DOHH2 (cell line): ENCODE measurements around the gene AQP12A.
"Not testable (repeated sequence)": the region's sequence is repeated elsewhere in the genome, so short reads cannot be mapped to it uniquely, and the experiment has no call there.

ENCODE experiments used
- H3F3A ChIP-seq: fragments of 200-600 bp; sonication (generic), shearing (Covaris generic); 2 replicates; pipeline ENCODE4 v1.6.0; 2016; ENCODE audit warnings: antibody characterized with exemption, mild to moderate bottlenecking; ENCODE audit not compliant: control insufficient read depth, insufficient read depth
- H3K27ac ChIP-seq: fragments of 200-600 bp; sonication (generic); 2 replicates; pipeline ENCODE4 v1.5.1; 2014; ENCODE audit warnings: low read depth, mild to moderate bottlenecking, low read length, moderate library complexity
- H3K27me3 ChIP-seq: fragments of 200-600 bp; sonication (generic); 2 replicates; pipeline ENCODE4 v1.6.1; 2014; ENCODE audit warnings: mild to moderate bottlenecking, low read length, mixed read lengths; ENCODE audit not compliant: control insufficient read depth
- H3K36me3 ChIP-seq: fragments of 200-600 bp; sonication (generic); 2 replicates; pipeline ENCODE4 v1.6.1; 2014; ENCODE audit warnings: mild to moderate bottlenecking, low read length, moderate library complexity, mixed read lengths; ENCODE audit not compliant: control insufficient read depth
- H3K4me1 ChIP-seq: fragments of 200-600 bp; sonication (generic); 2 replicates; pipeline ENCODE4 v1.6.1; 2014; ENCODE audit warnings: mild to moderate bottlenecking, low read length, mixed read lengths; ENCODE audit not compliant: control insufficient read depth
- H3K4me2 ChIP-seq: fragments of 200-600 bp; sonication (generic); 2 replicates; pipeline ENCODE4 v1.6.0; 2014; ENCODE audit warnings: mild to moderate bottlenecking, low read length, moderate library complexity
- H3K4me3 ChIP-seq: fragments of 200-600 bp; sonication (generic); 2 replicates; pipeline ENCODE4 v1.5.1; 2014; ENCODE audit warnings: mild to moderate bottlenecking, low read length, mixed read lengths
- H3K79me2 ChIP-seq: fragments of 200-600 bp; sonication (generic); 2 replicates; pipeline ENCODE4 v1.6.1; 2014; ENCODE audit warnings: mild to moderate bottlenecking, low read length, mixed read lengths; ENCODE audit not compliant: control insufficient read depth
- H3K9me2 ChIP-seq: fragments of 200-600 bp; sonication (generic); replicated peaks from 2 replicates; pipeline ENCODE4 v1.6.1; 2014; ENCODE audit warnings: mild to moderate bottlenecking, low read length, mixed read lengths; ENCODE audit not compliant: control insufficient read depth
- H3K9me3 ChIP-seq: fragments of 200-600 bp; sonication (generic); 2 replicates; pipeline ENCODE4 v1.6.1; 2014; ENCODE audit warnings: antibody characterized with exemption, low read length, mixed read lengths; ENCODE audit not compliant: control insufficient read depth, insufficient read depth
- H4K20me1 ChIP-seq: fragments of 200-600 bp; sonication (generic); 2 replicates; pipeline ENCODE4 v1.6.0; 2014; ENCODE audit warnings: low read depth, mild to moderate bottlenecking, antibody characterized with exemption, low read length, moderate library complexity; ENCODE audit not compliant: control insufficient read depth, insufficient read depth
- CTCF ChIP-seq: fragments of 200-600 bp; sonication (generic); IDR thresholded peaks from one replicate; pipeline ENCODE4 v1.5.1; 2014; ENCODE audit warnings: antibody characterized with exemption, mild to moderate bottlenecking, low read depth, low read length; ENCODE audit not compliant: poor library complexity, severe bottlenecking
- EZH2phosphoT487 ChIP-seq: fragments of 200-600 bp; sonication (generic); IDR thresholded peaks from 2 replicates; pipeline ENCODE4 v1.6.1; 2017; ENCODE audit warnings: borderline replicate concordance, mild to moderate bottlenecking, antibody characterized with exemption, low read length, moderate library complexity, mixed read lengths

The AQP12A gene

DNA sequence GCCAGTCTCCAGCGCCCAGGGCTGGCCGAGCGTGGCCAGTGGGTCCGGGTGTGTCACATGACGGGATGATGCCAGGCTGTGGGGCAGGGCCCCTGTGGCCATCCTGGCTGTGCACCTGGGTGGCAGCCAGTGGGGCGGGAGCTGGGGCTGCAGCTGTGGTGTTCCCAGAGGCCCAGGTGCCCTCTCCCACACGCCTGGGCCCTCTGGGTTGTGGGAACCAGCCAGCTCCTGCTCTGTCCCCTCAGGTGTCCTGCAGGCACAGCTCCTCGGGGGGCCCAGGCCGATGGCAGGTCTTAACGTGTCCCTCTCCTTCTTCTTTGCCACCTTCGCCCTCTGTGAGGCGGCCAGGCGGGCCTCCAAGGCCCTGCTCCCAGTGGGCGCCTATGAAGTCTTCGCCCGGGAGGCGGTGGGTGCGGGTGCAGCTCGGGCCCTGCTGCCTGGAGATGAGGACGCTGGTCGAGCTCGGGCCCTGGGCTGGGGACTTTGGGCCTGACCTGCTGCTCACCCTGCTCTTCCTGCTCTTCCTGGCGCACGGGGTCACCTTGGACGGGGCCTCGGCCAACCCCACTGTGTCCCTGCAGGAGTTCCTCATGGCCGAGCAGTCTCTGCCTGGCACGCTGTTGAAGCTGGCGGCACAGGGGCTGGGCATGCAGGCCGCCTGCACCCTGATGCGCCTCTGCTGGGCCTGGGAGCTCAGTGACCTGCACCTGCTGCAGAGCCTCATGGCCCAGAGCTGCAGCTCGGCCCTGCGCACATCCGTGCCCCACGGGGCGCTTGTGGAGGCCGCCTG is at the start of gene AQP12A:
AQP12A (plus strand) TSS at position 236 of the 790 bp plus-strand sequence; CDS start at position 284, 48 bp downstream.
- not testable (repeated sequence) for H3K4me2 ChIP-seq, H4K20me1 ChIP-seq, H3K4me1 ChIP-seq

GRCh38 chr2:240642061-240642805 is 49.4 kb upstream of the AQP12A start:
- no peak overlapping the region for H3K4me2 ChIP-seq
- H3K27ac ChIP-seq: no peak overlapping the region
- no peak overlapping the region for H3K4me3 ChIP-seq
- H3K27me3 ChIP-seq: no peaks in the 10 kb centered on the region
- no peaks in the 10 kb centered on the region for H4K20me1 ChIP-seq
- H3K9me3 ChIP-seq: peaks cover 8% of the 10 kb centered on the region; the same call in 1 of the 2 replicates
- no peaks in the 10 kb centered on the region for H3K4me1 ChIP-seq
- no peaks in the 10 kb centered on the region for H3K36me3 ChIP-seq
- TF ChIP-seq EZH2phosphoT487: no peak
- no peak for TF ChIP-seq CTCF
- H3F3A ChIP-seq: no peaks in the 10 kb centered on the region
- H3K79me2 ChIP-seq: no peaks in the 10 kb centered on the region
- H3K9me2 ChIP-seq: no peaks in the 10 kb centered on the region

More for the DNA sequence above, at the start of gene AQP12A:
- H3K79me2 ChIP-seq, H3K27me3 ChIP-seq, H3K4me3 ChIP-seq, H3K36me3 ChIP-seq, H3K27ac ChIP-seq, H3F3A ChIP-seq, H3K9me2 ChIP-seq, H3K9me3 ChIP-seq: not testable (repeated sequence)

GRCh38 chr2:240642806-240643092 is 48.9 kb upstream of the AQP12A start:
- no peaks in the 10 kb centered on the region for H3F3A ChIP-seq
- no peaks in the 10 kb centered on the region for H3K4me1 ChIP-seq
- H3K9me3 ChIP-seq: peaks cover 8% of the 10 kb centered on the region; the same call in 1 of the 2 replicates
- H3K4me2 ChIP-seq: no peak overlapping the region
- no peaks in the 10 kb centered on the region for H4K20me1 ChIP-seq
- TF ChIP-seq EZH2phosphoT487 (no peak), CTCF (no peak)
- H3K4me3 ChIP-seq: no peak overlapping the region
- H3K27ac ChIP-seq: no peak overlapping the region
- no peaks in the 10 kb centered on the region for H3K27me3 ChIP-seq
- no peaks in the 10 kb centered on the region for H3K36me3 ChIP-seq
- H3K79me2 ChIP-seq: no peaks in the 10 kb centered on the region
- H3K9me2 ChIP-seq: no peaks in the 10 kb centered on the region
